NCI-H82 (cell line): ENCODE measurements around the gene FAM149A.

Source experiments
- DNase-seq: peaks from one replicate; lab custom pipeline; 2025; lab: John Stamatoyannopoulos, UW

FAM149A gene

DNA sequence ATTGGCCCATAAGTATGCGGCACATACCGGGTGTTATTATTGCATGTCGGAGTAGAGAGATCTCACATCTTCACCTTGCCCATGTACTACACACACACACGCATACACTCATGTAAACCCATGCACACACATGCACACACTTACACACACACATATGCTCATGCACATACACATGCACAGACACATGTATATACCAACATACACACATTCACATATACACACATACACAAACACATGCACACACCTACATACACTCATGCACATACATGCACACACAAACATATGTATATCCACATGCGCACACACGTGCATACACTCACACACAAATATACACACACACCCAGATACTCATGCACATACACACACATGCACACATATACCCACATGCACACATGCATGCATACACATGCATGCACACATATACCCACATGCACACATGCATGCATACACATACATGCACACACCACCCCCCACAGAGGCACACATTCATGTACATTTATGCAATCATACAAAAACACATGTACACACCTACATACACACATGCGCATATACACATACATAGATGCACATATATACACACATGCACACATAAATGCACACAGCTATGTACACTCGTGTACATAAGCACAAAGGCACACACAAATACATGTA, 98.1 kb downstream of the FAM149A start:
- DNase-seq = no peak

DNA sequence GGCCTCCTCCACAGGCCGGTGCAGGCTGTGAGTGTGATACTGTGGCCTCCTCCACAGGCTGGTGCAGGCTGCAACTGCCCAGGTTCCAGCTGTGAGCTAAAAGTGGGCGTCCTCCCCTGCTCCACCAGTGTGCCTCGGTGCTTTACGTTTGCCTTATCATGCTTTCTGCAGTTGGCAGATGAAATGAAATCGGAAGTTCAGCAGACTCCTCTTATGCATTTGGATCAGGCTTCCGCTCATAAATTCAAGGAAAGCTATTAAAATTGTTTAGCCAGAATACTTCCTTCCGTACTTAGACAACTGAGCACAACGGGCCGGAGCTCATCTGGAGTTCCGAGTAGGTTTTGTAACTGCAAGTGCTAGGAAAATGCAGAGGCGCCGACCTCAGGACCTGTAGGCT, 98.9 kb downstream of the FAM149A start:
- no peak for DNase-seq

DNA sequence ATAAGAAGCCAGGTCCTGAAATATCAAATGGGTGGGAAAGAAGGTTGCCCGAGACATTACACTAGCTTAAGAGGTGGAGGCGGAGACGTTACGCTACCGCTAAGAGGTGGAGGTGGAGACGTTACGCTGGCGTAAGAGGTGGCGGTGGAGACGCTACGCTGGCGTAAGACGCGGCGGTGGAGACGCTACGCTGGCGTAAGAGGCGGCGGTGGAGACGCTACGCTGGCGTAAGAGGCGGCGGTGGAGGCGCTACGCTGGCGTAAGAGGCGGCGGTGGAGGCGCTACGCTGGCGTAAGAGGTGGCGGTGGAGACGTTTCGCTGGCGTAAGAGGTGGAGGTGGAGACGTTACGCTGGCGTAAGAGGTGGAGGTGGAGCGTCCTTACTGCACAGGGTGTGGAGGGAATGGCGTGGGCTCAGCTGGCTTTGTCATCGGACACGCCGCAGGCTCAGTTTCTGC, 99.6 kb downstream of the FAM149A start:
- no peak for DNase-seq

DNA sequence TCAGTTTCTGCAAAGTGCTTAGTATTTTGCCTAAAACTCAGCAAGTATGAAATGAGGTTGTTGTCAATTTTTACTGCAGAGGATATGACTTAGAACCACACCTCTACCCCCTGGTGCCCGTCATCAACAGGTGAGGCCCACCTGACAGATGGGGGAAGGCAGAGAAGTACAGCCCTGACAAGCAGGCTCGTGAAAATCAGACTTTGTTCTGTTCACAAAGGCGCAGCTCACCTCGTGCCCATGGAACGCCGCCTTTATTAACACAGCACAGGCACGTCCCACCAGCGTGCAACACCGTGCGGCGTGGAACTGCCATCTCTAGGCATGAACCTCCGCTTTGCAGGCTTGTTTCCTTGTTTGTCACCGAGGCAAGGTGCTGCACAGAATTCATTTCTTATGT, 100.2 kb downstream of the FAM149A start:
- DNase-seq = no peak

DNA sequence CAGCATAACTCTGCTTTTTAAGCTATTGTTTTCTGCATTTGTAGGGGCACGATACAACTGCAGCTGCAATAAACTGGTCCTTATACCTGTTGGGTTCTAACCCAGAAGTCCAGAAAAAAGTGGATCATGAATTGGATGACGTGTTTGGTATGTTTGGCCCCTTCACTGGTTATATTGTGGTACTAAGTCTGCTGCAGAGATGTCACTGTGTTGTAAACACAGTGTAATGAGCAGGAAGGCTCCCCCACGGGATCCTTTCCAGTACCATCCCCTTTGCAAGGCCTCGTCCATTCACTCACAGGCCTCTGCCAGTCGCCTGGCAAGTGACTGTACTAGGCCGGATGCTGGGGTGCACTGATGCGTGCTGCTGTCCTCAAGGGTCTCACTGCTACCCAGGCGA, 100.7 kb downstream of the FAM149A start:
- DNase-seq = no peak

DNA sequence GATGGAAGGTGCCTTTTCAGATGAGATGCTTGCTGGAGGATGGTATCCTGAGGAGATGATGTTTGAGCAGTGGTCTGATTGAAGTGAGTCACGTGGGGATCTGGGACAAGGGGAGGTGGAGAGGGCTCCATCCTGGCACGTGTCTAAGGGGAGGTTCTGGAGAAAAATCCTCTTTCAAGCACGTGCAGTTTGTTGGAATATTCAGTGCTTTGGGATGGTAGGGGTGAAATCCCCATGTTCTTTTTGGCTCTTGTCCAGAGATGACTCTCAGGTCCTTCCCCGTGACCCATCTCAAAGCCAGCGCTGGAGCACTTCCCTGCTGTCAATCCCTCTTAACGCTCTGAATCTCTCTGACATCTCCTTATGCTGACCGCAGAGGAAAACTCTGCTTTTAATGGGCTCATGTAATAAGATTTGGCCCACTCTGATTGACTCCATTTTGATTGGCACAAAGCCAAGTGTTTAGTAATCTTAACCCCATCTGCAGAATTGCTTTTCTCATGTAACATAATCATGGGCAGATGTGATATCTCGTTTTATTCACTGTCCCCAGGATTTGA, 112.0 kb downstream of the FAM149A start:
- DNase-seq = peak; percentile 94

DNA sequence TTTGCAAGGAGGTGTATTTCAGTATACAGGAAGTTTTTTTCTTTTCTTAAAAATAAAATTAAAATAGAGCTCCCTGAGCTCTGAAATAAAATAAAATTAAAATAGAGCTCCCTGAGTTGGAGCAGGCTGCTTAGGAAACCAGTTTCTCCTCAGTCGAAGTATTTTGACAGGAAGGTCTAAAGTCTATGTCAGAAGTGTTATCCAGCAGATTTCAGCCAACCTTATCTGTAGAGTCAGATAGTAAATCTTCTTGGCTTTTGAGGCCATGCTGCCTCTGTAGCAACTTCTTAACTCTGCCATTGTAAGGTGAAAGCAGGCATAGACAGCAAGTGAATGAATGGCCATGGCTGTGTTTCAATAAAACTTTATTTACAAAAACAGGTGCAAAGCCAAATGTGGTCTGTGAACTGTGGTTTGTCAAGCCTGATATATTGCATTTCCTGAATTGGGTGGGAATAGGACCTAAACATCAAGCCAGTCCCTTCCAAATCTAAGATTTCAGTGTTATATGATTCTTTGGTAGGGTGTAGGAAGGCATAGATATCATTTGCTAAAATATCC, 113.3 kb downstream of the FAM149A start:
- no peak for DNase-seq

DNA sequence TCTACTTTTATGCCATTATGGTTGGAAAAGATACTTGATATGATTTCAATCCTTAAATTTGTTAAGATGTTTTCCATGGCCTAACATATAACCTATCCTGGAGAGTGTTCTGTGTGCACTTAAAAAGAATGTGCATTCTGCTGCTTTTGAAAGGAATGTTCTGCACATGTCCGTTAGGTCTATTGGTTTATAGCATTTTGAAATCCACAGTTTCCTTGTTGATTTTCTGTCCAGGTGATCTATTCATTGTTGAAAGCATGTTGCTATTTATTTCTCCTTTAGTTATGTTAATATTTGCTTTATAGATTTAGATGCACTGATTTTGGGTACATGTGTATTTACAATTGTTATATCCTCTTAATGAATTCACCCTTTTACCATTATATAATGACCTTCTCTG, 117.1 kb downstream of the FAM149A start:
- no peak for DNase-seq
